ENCODE data around the gene C2orf69.

Gene C2orf69

DNA sequence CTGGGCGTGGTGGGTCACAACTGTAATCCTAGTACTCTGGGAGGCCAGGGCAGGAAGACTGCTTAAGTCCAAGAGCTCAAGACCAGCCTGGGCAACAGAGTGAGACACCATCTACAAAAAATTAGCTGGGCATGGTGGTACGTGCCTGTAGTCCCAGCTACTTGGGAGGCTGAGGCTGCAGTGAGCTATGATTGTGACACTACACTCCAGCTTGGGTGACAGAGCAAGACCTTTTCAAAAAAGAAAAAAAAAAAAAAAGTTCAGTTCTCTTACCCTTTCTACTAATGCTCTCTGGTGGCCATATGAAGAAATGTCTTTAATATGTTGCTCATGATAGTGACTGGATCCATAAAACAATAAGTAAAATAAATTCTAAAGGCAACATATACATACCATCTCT, 29.3 kb downstream of the C2orf69 start:
- WGBS (ENCODE audit: insufficient coverage, insufficient read length): no CpG with 5 or more reads among the region's 2 CpGs
- Histone ChIP-seq H3K36me3 (ENCODE audit: control insufficient read depth, insufficient read depth, low read length) (peaks cover 2% of the 10 kb centered on the region; the same call in 1 of the 2 replicates), H3K4me1 (ENCODE audit: control insufficient read depth, insufficient read depth, low read length) (no peaks in the 10 kb centered on the region), H3K4me3 (ENCODE audit: low read length) (no peak overlapping the region), H3K9me3 (ENCODE audit: control insufficient read depth, insufficient read depth, low read length) (no peaks in the 10 kb centered on the region), H3K27me3 (ENCODE audit: control insufficient read depth, insufficient read depth, low read length) (no peaks in the 10 kb centered on the region), H3K27ac (ENCODE audit: low read length) (no peak overlapping the region)
- no peak for DNase-seq (ENCODE audit: low read depth, low spot score)

DNA sequence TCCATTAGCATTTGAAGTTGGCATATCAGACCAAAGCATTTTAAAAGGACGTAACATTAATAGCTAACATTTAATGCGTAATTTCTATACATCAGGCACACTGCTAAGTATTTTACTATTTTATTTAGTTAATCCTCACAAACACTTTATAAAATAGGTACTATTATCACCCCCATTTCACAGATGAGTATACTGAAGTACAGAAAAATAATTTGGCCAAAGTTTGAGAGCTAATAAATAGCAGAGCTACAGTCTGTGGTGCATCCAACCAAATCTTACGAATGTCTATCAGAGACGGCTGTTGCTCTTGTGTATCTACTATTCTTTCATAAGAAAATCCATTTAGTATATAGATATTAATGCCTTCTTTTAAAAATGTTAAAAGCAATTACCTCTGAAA, 32.3 kb downstream of the C2orf69 start:
- no peak overlapping the region for H3K4me3 ChIP-seq (ENCODE audit: low read length)
- no peaks in the 10 kb centered on the region for H3K27me3 ChIP-seq (ENCODE audit: control insufficient read depth, insufficient read depth, low read length)
- no peak overlapping the region for H3K27ac ChIP-seq (ENCODE audit: low read length)
- WGBS (ENCODE audit: insufficient coverage, insufficient read length): no CpG with 5 or more reads among the region's 4 CpGs
- no peaks in the 10 kb centered on the region for H3K4me1 ChIP-seq (ENCODE audit: control insufficient read depth, insufficient read depth, low read length)
- no peak for DNase-seq (ENCODE audit: low read depth, low spot score)
- H3K9me3 ChIP-seq (ENCODE audit: control insufficient read depth, insufficient read depth, low read length): no peaks in the 10 kb centered on the region
- H3K36me3 ChIP-seq (ENCODE audit: control insufficient read depth, insufficient read depth, low read length): peaks cover 2% of the 10 kb centered on the region; the same call in 1 of the 2 replicates

DNA sequence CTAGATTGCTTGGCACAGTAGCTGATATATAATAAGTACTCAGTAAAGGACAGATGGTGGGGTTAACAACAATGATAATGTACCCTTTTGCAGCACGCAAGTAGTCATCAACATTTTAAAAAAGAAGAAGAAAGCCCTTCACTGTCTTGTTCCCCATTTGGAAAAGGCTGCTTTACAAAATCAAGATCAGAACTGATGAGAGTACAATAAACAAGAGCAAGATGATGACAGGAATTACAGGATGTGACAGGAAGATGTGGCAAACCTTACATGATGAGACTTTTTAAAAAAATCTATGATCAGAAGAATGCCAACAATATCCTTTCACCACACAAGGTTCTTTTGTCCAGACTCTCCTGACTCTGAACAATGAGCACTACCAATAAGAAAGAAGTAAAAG, 35.1 kb downstream of the C2orf69 start:
- Histone ChIP-seq H3K27ac (ENCODE audit: low read length) (no peak overlapping the region), H3K4me1 (ENCODE audit: control insufficient read depth, insufficient read depth, low read length) (no peaks in the 10 kb centered on the region), H3K27me3 (ENCODE audit: control insufficient read depth, insufficient read depth, low read length) (no peaks in the 10 kb centered on the region), H3K9me3 (ENCODE audit: control insufficient read depth, insufficient read depth, low read length) (no peaks in the 10 kb centered on the region), H3K36me3 (ENCODE audit: control insufficient read depth, insufficient read depth, low read length) (peaks cover 3% of the 10 kb centered on the region), H3K4me3 (ENCODE audit: low read length) (no peak overlapping the region)
- no peak for DNase-seq (ENCODE audit: low read depth, low spot score)
- WGBS (ENCODE audit: insufficient coverage, insufficient read length): no CpG with 5 or more reads among the region's 1 CpG

DNA sequence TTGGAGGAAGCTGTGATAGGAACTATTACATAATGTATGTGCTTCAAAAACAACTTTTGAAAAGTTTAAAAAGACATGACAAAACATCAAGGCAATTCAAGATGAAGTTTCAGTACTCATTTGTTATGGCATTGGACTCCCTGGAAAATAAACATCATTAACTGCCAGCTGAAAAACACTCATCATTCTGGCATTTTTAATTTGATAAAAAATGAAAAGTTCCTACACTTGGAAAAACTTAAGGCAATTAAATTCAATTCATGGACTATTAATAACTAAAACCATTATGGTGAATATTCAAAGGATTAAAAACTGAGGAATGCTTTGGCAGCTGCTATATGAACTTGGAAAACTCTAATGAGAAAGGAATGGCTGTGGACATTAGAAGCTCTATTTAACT, 35.7 kb downstream of the C2orf69 start:
- Histone ChIP-seq H3K9me3 (ENCODE audit: control insufficient read depth, insufficient read depth, low read length) (no peaks in the 10 kb centered on the region), H3K27me3 (ENCODE audit: control insufficient read depth, insufficient read depth, low read length) (no peaks in the 10 kb centered on the region), H3K4me3 (ENCODE audit: low read length) (no peak overlapping the region), H3K36me3 (ENCODE audit: control insufficient read depth, insufficient read depth, low read length) (peaks cover 3% of the 10 kb centered on the region), H3K27ac (ENCODE audit: low read length) (no peak overlapping the region), H3K4me1 (ENCODE audit: control insufficient read depth, insufficient read depth, low read length) (no peaks in the 10 kb centered on the region)
- DNase-seq (ENCODE audit: low read depth, low spot score): no peak

DNA sequence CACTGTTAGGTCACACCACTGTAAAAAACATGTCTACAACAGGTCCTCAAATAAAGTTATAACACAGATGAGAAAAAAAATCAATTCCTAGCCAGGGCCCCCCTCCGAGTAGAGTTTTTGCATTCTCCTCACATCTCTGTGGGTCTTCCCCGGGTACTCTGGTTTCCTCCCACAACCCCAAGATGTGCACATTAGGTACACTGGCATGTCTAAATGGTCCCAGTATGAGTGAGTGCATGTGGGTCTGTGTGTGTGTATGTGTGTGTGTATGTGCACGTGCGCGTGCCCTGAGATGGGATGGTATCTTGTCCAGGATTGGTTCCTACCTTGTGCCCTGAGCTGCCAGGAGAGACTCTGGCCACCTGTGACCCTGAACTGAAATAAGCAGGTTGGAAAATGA, 39.3 kb downstream of the C2orf69 start:
- DNase-seq (ENCODE audit: low read depth, low spot score): no peak
- no peaks in the 10 kb centered on the region for H3K27me3 ChIP-seq (ENCODE audit: control insufficient read depth, insufficient read depth, low read length)
- no CpG with 5 or more reads among the region's 5 CpGs for WGBS (ENCODE audit: insufficient coverage, insufficient read length)
- H3K4me1 ChIP-seq (ENCODE audit: control insufficient read depth, insufficient read depth, low read length): no peaks in the 10 kb centered on the region; the same call in none of the 2 replicates
- no peak overlapping the region for H3K4me3 ChIP-seq (ENCODE audit: low read length)
- H3K36me3 ChIP-seq (ENCODE audit: control insufficient read depth, insufficient read depth, low read length): peaks cover 3% of the 10 kb centered on the region
- H3K27ac ChIP-seq (ENCODE audit: low read length): no peak overlapping the region
- no peaks in the 10 kb centered on the region for H3K9me3 ChIP-seq (ENCODE audit: control insufficient read depth, insufficient read depth, low read length)

DNA sequence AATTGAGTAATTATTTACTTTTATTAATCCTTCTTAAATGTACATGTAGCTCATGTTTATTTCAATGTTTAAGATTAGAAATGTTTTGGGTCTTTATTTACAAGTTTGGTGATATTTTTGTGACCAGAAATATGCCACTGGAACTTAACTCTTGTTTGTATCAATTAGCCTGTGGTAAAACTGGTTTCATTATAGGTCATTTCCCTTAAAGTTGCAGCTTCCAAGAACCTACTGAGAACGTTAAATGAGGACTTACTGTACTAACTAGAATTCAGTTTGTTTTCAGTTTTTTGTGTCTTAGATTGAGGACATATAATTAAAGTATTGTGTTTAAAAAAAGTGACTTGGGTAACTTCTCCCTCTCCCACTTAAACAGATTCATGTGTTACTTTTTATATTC, 39.9 kb downstream of the C2orf69 start:
- no peaks in the 10 kb centered on the region; the same call in none of the 2 replicates for H3K4me1 ChIP-seq (ENCODE audit: control insufficient read depth, insufficient read depth, low read length)
- DNase-seq (ENCODE audit: low read depth, low spot score): no peak
- H3K27me3 ChIP-seq (ENCODE audit: control insufficient read depth, insufficient read depth, low read length): no peaks in the 10 kb centered on the region
- H3K9me3 ChIP-seq (ENCODE audit: control insufficient read depth, insufficient read depth, low read length): no peaks in the 10 kb centered on the region
- WGBS (ENCODE audit: insufficient coverage, insufficient read length): no CpG with 5 or more reads among the region's 1 CpG
- H3K4me3 ChIP-seq (ENCODE audit: low read length): no peak overlapping the region
- no peak overlapping the region for H3K27ac ChIP-seq (ENCODE audit: low read length)
- H3K36me3 ChIP-seq (ENCODE audit: control insufficient read depth, insufficient read depth, low read length): peaks cover 3% of the 10 kb centered on the region

DNA sequence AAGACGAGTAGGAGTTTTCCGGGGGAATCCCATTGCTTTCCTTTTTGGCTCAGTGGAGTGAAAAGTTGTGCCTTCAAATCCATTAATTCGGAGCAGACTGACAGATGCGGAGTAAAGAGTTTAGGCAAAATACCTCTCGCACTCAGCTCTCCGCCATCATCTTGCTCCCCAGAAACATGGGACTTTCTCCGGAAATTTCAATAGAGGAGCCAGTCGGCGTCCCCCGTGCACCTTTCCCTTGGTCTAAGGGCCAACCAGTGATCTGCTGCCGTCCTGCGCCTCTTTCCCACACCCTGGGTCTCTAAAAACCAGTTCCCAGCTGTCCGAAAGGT, 43.9 kb downstream of the C2orf69 start:
- Histone ChIP-seq H3K4me1 (ENCODE audit: control insufficient read depth, insufficient read depth, low read length) (no peaks in the 10 kb centered on the region; the same call in none of the 2 replicates), H3K27ac (ENCODE audit: low read length) (no peak overlapping the region), H3K9me3 (ENCODE audit: control insufficient read depth, insufficient read depth, low read length) (no peaks in the 10 kb centered on the region), H3K27me3 (ENCODE audit: control insufficient read depth, insufficient read depth, low read length) (no peaks in the 10 kb centered on the region), H3K4me3 (ENCODE audit: low read length) (peak overlapping the region; percentile 74), H3K36me3 (ENCODE audit: control insufficient read depth, insufficient read depth, low read length) (peaks cover 3% of the 10 kb centered on the region)
- no peak for DNase-seq (ENCODE audit: low read depth, low spot score)
- WGBS (ENCODE audit: insufficient coverage, insufficient read length): no CpG with 5 or more reads among the region's 13 CpGs

DNA sequence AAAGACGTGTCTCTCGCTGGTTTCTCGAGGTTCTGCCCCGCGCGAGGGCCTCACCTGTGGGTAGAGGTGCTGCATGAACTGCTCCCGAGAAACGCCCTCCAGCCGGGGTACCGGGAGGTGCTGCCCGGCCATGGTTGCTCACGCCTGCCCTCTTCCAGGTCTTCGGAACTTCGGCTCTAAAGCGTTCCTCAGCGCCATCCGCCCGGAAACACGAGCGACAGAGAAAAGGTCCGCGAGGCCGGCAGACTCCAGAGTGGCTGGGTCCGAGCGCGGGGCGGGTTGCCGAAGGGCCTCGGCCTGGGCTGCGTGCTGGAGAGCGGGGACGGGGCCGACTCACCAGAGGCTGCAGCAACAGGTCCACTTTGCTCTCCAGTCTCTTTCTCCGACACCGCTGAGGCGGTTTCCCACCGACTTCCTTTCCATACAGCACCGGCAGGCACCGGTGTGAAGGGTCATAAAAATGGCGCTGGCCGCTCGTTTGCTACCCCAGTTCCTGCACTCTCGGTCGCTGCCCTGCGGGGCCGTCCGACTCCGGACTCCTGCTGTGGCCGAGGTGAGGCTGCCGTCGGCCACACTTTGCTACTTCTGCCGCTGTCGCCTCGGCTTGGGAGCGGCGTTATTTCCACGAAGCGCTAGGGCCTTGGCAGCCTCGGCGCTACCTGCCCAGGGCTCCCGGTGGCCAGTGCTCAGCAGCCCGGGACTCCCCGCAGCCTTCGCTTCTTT, 44.4 kb downstream of the C2orf69 start, which contains the start of the genes MAIP1 and TYW5:
Gene MAIP1, plus strand, starts transcription at position 244 of the 723 bp plus-strand sequence. Its CDS starts 217 bp downstream, at position 461.
Gene TYW5, minus strand, starts transcription at position 153 of the 723 bp plus-strand sequence. Its CDS starts 21 bp downstream, at position 132.
- Histone ChIP-seq H3K36me3 (ENCODE audit: control insufficient read depth, insufficient read depth, low read length) (peaks cover 2% of the 10 kb centered on the region), H3K27me3 (ENCODE audit: control insufficient read depth, insufficient read depth, low read length) (no peaks in the 10 kb centered on the region), H3K27ac (ENCODE audit: low read length) (no peak within 1 kb of the TSS), H3K4me1 (ENCODE audit: control insufficient read depth, insufficient read depth, low read length) (no peaks in the 10 kb centered on the region; the same call in none of the 2 replicates), H3K4me3 (ENCODE audit: low read length) (peak within 1 kb of the TSS; percentile 74), H3K9me3 (ENCODE audit: control insufficient read depth, insufficient read depth, low read length) (no peaks in the 10 kb centered on the region)
- WGBS (ENCODE audit: insufficient coverage, insufficient read length): no CpG with 5 or more reads among the region's 64 CpGs
- no peak for DNase-seq (ENCODE audit: low read depth, low spot score)

DNA sequence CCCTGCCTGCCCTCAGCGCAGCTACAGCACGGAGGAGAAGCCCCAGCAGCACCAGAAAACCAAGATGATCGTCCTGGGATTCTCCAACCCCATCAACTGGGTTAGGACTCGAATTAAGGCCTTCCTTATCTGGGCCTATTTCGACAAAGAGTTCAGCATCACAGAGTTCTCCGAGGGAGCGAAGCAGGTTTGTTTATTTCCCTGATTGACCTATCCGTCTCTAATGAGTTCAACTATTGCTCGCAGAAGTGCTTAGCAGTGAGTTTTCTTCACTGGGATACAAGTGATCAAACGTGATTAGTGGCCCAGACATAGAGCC, 44.9 kb downstream of the C2orf69 start:
- no CpG with 5 or more reads among the region's 10 CpGs for WGBS (ENCODE audit: insufficient coverage, insufficient read length)
- Histone ChIP-seq H3K27me3 (ENCODE audit: control insufficient read depth, insufficient read depth, low read length) (no peaks in the 10 kb centered on the region), H3K9me3 (ENCODE audit: control insufficient read depth, insufficient read depth, low read length) (no peaks in the 10 kb centered on the region), H3K27ac (ENCODE audit: low read length) (no peak overlapping the region), H3K4me3 (ENCODE audit: low read length) (peak overlapping the region; percentile 74), H3K36me3 (ENCODE audit: control insufficient read depth, insufficient read depth, low read length) (no peaks in the 10 kb centered on the region), H3K4me1 (ENCODE audit: control insufficient read depth, insufficient read depth, low read length) (no peaks in the 10 kb centered on the region; the same call in none of the 2 replicates)
- no peak for DNase-seq (ENCODE audit: low read depth, low spot score)

DNA sequence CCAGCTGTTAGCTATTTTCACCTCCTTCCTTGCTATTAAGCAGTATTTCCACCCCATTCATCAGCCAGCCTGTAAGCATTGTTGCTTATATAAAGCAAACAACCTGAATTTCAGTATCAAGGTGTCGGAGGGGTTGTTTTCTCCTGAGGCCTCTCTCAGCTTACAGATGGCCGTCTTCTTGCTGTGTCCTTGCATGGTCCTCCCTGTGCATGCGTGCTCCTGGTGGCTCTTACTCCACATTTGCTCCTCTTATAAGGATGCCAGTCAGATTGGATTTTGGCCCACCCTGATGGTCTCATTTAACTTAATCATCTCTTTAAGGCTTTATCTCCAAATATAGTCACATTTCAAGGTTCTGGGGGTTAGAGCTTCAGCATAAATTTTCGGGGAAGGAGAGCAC, 46.9 kb downstream of the C2orf69 start:
- peaks cover 5% of the 10 kb centered on the region; the same call in 1 of the 2 replicates for H3K36me3 ChIP-seq (ENCODE audit: control insufficient read depth, insufficient read depth, low read length)

DNA sequence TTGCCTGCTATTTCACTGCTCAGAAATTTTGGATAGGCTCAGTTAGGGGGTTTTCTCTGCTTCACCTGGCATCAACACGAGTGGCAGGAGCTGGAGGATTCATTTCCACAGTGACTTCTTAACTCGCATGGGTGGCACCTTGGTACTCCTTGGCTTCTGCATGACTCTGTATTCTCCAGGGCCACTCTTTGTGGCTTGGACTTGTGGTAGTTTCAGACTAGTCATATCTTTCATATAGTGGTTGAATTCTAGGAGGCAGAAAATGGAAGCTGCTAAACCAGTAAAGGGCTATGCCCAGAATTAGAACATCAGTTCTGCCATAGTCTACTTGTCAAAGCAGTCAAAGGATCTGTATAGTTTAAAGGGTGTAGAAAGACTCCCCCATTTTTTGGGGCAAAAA, 51.1 kb downstream of the C2orf69 start:
- H3K4me3 ChIP-seq (ENCODE audit: low read length): no peak overlapping the region
- H3K4me1 ChIP-seq (ENCODE audit: control insufficient read depth, insufficient read depth, low read length): no peaks in the 10 kb centered on the region
- peaks cover 5% of the 10 kb centered on the region; the same call in 1 of the 2 replicates for H3K36me3 ChIP-seq (ENCODE audit: control insufficient read depth, insufficient read depth, low read length)
- no peak overlapping the region for H3K27ac ChIP-seq (ENCODE audit: low read length)
- no peak for DNase-seq (ENCODE audit: low read depth, low spot score)
- no peaks in the 10 kb centered on the region for H3K9me3 ChIP-seq (ENCODE audit: control insufficient read depth, insufficient read depth, low read length)
- no CpG with 5 or more reads among the region's 2 CpGs for WGBS (ENCODE audit: insufficient coverage, insufficient read length)
- no peaks in the 10 kb centered on the region for H3K27me3 ChIP-seq (ENCODE audit: control insufficient read depth, insufficient read depth, low read length)

More for the DNA sequence above, 46.9 kb downstream of the C2orf69 start:
- no peak overlapping the region for H3K4me3 ChIP-seq (ENCODE audit: low read length)
- no peaks in the 10 kb centered on the region for H3K27me3 ChIP-seq (ENCODE audit: control insufficient read depth, insufficient read depth, low read length)
- H3K4me1 ChIP-seq (ENCODE audit: control insufficient read depth, insufficient read depth, low read length): no peaks in the 10 kb centered on the region; the same call in none of the 2 replicates
- H3K9me3 ChIP-seq (ENCODE audit: control insufficient read depth, insufficient read depth, low read length): no peaks in the 10 kb centered on the region
- no CpG with 5 or more reads among the region's 4 CpGs for WGBS (ENCODE audit: insufficient coverage, insufficient read length)
- no peak for DNase-seq (ENCODE audit: low read depth, low spot score)
- H3K27ac ChIP-seq (ENCODE audit: low read length): no peak overlapping the region

Data from iPS DF 6.9 (cell line).